NB4 (cell line): ENCODE measurements around the gene PTPN23.
A peak's percentile ranks its signal among the peaks of the same experiment; 100 is the strongest.

Source experiments
- DNase-seq: peaks from one replicate; pipeline ENCODE4 v3.0.0; 2010; ENCODE audit warnings: low read depth
- H3K4me3 ChIP-seq: one replicate; pipeline ENCODE4 v1.5.1; 2011; ENCODE audit warnings: mild to moderate bottlenecking, low read depth, low read length, moderate library complexity
- MYC ChIP-seq: IDR thresholded peaks from 2 replicates; pipeline ENCODE4 v1.6.1; 2011; ENCODE audit warnings: low read depth, low read length
- POLR2A ChIP-seq: IDR thresholded peaks from 2 replicates; pipeline ENCODE4 v1.6.1; 2011; ENCODE audit warnings: mild to moderate bottlenecking; ENCODE audit not compliant: insufficient read length; ENCODE audit errors: extremely low read depth
- TF ChIP-seq, protein P1 (sequence below): IDR thresholded peaks from 2 replicates; pipeline ENCODE4 v1.6.1; 2011; ENCODE audit warnings: low read depth, low read length
- TF ChIP-seq, protein P2 (sequence below): IDR thresholded peaks from one replicate; pipeline ENCODE4 v1.5.1; 2012; ENCODE audit warnings: low read depth, low read length

The PTPN23 gene, protein sequence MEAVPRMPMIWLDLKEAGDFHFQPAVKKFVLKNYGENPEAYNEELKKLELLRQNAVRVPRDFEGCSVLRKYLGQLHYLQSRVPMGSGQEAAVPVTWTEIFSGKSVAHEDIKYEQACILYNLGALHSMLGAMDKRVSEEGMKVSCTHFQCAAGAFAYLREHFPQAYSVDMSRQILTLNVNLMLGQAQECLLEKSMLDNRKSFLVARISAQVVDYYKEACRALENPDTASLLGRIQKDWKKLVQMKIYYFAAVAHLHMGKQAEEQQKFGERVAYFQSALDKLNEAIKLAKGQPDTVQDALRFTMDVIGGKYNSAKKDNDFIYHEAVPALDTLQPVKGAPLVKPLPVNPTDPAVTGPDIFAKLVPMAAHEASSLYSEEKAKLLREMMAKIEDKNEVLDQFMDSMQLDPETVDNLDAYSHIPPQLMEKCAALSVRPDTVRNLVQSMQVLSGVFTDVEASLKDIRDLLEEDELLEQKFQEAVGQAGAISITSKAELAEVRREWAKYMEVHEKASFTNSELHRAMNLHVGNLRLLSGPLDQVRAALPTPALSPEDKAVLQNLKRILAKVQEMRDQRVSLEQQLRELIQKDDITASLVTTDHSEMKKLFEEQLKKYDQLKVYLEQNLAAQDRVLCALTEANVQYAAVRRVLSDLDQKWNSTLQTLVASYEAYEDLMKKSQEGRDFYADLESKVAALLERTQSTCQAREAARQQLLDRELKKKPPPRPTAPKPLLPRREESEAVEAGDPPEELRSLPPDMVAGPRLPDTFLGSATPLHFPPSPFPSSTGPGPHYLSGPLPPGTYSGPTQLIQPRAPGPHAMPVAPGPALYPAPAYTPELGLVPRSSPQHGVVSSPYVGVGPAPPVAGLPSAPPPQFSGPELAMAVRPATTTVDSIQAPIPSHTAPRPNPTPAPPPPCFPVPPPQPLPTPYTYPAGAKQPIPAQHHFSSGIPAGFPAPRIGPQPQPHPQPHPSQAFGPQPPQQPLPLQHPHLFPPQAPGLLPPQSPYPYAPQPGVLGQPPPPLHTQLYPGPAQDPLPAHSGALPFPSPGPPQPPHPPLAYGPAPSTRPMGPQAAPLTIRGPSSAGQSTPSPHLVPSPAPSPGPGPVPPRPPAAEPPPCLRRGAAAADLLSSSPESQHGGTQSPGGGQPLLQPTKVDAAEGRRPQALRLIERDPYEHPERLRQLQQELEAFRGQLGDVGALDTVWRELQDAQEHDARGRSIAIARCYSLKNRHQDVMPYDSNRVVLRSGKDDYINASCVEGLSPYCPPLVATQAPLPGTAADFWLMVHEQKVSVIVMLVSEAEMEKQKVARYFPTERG (N-terminal part only)

DNA sequence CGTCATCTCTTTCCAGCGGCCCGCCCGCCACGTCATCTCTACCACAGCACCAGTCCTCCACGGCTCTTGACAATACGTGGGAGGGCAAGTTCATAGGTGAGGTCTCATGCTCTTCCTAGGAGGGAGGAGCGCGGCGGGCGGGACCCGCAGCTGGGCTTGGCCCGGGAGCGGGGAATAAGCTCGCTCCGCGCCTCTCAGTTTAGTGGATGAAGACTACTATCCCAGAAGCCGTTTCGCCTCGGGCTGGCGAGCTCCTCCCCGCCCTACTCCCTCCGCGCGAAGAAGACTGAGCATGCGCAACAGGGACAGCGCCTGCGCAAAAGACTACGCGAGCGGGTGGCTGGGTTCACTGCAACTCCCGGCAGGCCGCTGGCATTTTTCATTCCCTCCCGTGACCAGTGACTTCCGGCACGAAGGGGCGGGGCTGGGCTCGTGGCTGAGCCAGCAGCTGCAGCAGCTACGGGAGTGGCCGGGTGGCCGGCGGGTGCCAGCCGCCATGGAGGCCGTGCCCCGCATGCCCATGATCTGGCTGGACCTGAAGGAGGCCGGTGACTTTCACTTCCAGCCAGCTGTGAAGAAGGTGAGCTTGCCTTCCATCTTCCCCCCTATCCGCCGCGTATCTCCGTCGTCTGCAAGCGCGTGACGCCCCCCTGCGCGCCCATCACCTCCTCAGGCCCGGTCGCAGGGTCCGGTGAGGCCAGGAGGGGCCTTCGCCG lies at the start of gene PTPN23:
PTPN23 (plus strand) TSS at position 421 of the 716 bp plus-strand sequence; CDS start at position 497, 76 bp downstream.
- DNase-seq, result peak; percentile 98
- H3K4me3 ChIP-seq, result peak within 1 kb of the TSS; percentile 80
- peak; percentile 82 for TF ChIP-seq MYC
- TF ChIP-seq, protein P1, sequence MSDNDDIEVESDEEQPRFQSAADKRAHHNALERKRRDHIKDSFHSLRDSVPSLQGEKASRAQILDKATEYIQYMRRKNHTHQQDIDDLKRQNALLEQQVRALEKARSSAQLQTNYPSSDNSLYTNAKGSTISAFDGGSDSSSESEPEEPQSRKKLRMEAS, result peak; percentile 87
- TF ChIP-seq POLR2A, result peak; percentile 89
- TF ChIP-seq, protein P2, sequence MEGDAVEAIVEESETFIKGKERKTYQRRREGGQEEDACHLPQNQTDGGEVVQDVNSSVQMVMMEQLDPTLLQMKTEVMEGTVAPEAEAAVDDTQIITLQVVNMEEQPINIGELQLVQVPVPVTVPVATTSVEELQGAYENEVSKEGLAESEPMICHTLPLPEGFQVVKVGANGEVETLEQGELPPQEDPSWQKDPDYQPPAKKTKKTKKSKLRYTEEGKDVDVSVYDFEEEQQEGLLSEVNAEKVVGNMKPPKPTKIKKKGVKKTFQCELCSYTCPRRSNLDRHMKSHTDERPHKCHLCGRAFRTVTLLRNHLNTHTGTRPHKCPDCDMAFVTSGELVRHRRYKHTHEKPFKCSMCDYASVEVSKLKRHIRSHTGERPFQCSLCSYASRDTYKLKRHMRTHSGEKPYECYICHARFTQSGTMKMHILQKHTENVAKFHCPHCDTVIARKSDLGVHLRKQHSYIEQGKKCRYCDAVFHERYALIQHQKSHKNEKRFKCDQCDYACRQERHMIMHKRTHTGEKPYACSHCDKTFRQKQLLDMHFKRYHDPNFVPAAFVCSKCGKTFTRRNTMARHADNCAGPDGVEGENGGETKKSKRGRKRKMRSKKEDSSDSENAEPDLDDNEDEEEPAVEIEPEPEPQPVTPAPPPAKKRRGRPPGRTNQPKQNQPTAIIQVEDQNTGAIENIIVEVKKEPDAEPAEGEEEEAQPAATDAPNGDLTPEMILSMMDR, result no peak

DNA sequence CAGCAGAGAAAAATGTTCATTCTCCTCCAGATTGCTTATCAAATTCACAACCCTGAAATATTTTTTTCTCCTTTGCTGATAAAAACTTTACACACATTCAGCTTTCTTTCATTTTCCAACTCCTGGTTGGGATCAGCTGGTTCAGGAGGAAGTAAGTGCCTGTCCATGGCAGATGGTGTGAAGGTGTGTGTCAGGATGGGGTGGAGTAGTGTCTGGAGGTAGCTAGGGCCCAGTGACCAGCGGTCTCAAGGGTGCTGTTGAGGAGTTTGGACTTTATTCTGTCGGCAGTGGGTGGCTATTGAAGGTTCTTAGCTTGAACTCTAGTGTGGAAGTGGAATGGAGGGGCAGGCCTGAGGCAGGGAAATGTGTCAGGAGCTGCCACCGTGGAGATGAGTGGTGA lies 46.9 kb upstream of the PTPN23 start:
- DNase-seq, result no peak
- no peak overlapping the region for H3K4me3 ChIP-seq
- TF ChIP-seq, protein P2, result no peak
- TF ChIP-seq, protein P1, result no peak
- TF ChIP-seq POLR2A (no peak), MYC (no peak)

DNA sequence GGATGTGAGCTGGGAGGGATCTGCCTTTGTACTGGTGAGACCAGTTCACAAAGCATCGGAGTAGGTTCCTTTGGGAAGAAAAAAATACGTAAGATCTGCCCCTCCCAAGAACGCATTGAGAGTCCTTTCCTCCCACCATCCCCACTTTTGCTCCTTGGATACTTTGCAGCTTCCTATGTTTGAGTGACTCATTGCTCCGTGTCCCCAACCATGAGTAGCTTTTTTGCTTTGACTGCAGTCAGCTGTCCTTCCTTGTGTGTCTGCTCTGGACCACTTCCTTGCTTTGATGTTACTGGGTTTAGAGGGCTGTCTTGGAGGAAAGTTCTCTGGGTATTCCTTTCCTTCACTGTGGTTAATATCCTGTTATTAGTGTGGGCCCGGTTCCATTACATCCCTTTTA lies 43.2 kb upstream of the PTPN23 start:
- no peak for TF ChIP-seq POLR2A
- TF ChIP-seq, protein P2, result no peak
- TF ChIP-seq, protein P1, result no peak
- no peak for TF ChIP-seq MYC
- H3K4me3 ChIP-seq, result no peak overlapping the region
- DNase-seq, result no peak

DNA sequence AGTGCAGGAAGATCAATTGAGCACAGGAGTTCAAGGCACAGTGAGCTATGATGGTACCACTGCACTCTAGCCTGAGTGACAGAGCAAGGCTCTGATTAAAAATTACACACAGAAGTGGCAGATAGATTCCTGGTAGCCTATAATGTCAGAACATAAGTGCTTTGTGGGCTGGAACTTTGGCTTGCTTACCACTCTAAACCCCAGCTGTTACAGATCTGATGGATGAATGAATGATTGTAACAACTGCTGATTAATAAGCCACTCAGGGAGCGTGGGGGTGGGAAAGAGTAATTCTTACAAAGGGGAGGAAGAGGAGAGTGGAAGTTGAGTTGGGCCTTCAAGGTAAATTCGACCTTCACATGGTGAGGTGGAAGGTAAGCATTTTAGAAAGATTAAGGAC lies 40.9 kb upstream of the PTPN23 start:
- DNase-seq, result no peak
- TF ChIP-seq MYC, result no peak
- no peak for TF ChIP-seq POLR2A
- TF ChIP-seq, protein P2, result no peak
- TF ChIP-seq, protein P1, result no peak
- H3K4me3 ChIP-seq, result no peak overlapping the region
